Activated T-helper 17 cell treated with anti-CD3 and anti-CD28 coated beads, Interleukin-2, amount 50 U/mL, for 72 hours (primary cell): ENCODE results near the gene PAK1. TPM values are rescaled to one million over a fixed set of nuclear protein-coding genes. Genes with fewer than 3 reads are reported as not detected.

Experiments
- ATAC-seq: fragments of 150-1000 bp; cut with Tn5 transposase; replicated peaks from 2 replicates; pipeline ENCODE4 v1.10.0; 2021; ENCODE audit warnings: mild to moderate bottlenecking, moderate library complexity
- H3K27ac Mint-ChIP-seq: one replicate; pipeline ENCODE4 v1.8.0; 2022; ENCODE audit warnings: mixed read lengths
- H3K27me3 Mint-ChIP-seq: one replicate; pipeline ENCODE4 v1.8.0; 2022; ENCODE audit warnings: mixed read lengths
- H3K36me3 Mint-ChIP-seq: one replicate; pipeline ENCODE4 v1.8.0; 2022; ENCODE audit warnings: low read depth, mild to moderate bottlenecking, mixed read lengths
- H3K4me1 Mint-ChIP-seq: one replicate; pipeline ENCODE4 v1.8.0; 2022; ENCODE audit warnings: mixed read lengths
- H3K4me3 Mint-ChIP-seq: one replicate; pipeline ENCODE4 v1.8.0; 2022; ENCODE audit warnings: mild to moderate bottlenecking, mixed read lengths
- H3K9me3 Mint-ChIP-seq: one replicate; pipeline ENCODE4 v1.8.0; 2022; ENCODE audit warnings: mixed read lengths
- total RNA-seq, 2 donors: library from RNA; stranded (reverse); gene quantifications; one replicate each; pipeline ENCODE4 v1.2.3, GENCODE V29; 2022

Gene PAK1
- total RNA-seq: 10 to 100 TPM; 26.2 to 42.0 TPM

GRCh38 chr11:77473801-77474683, at the start of gene PAK1:
Gene PAK1 (minus strand): TSS chr11:77474094. CDS start chr11:77392520, 81,574 bp downstream.
- H3K36me3 Mint-ChIP-seq: no peaks in the 10 kb centered on the region
- H3K27ac Mint-ChIP-seq: peak within 1 kb of the TSS; percentile 79
- H3K9me3 Mint-ChIP-seq: no peaks in the 10 kb centered on the region
- H3K4me3 Mint-ChIP-seq: peak within 1 kb of the TSS; percentile 76
- ATAC-seq: peak; percentile 73
- H3K27me3 Mint-ChIP-seq: peaks cover 3% of the 10 kb centered on the region
- peaks cover 3% of the 10 kb centered on the region for H3K4me1 Mint-ChIP-seq

- no peaks in the 10 kb centered on the region for H3K4me1 Mint-ChIP-seq
- no peak overlapping the region for H3K4me3 Mint-ChIP-seq
- H3K9me3 Mint-ChIP-seq: no peaks in the 10 kb centered on the region
- H3K27ac Mint-ChIP-seq: no peak overlapping the region
- ATAC-seq: no peak
- H3K36me3 Mint-ChIP-seq: no peaks in the 10 kb centered on the region
- peaks cover 3% of the 10 kb centered on the region for H3K27me3 Mint-ChIP-seq
Measured at GRCh38 chr11:77522215-77522614, 48.3 kb upstream of the PAK1 start.

GRCh38 chr11:77519847-77520246, 46.0 kb upstream of the PAK1 start:
- ATAC-seq: no peak
- H3K36me3 Mint-ChIP-seq: no peaks in the 10 kb centered on the region
- no peaks in the 10 kb centered on the region for H3K4me1 Mint-ChIP-seq
- H3K27ac Mint-ChIP-seq: no peak overlapping the region
- H3K27me3 Mint-ChIP-seq: peaks cover 3% of the 10 kb centered on the region
- no peak overlapping the region for H3K4me3 Mint-ChIP-seq
- no peaks in the 10 kb centered on the region for H3K9me3 Mint-ChIP-seq

- ATAC-seq: no peak
- Mint-ChIP-seq H3K27ac (no peak overlapping the region), H3K4me1 (no peaks in the 10 kb centered on the region), H3K4me3 (no peak overlapping the region), H3K9me3 (no peaks in the 10 kb centered on the region), H3K36me3 (no peaks in the 10 kb centered on the region), H3K27me3 (peaks cover 3% of the 10 kb centered on the region)
Measured at GRCh38 chr11:77518471-77518870, 44.6 kb upstream of the PAK1 start.

- Mint-ChIP-seq H3K27ac (no peak overlapping the region), H3K27me3 (peaks cover 3% of the 10 kb centered on the region), H3K36me3 (no peaks in the 10 kb centered on the region), H3K4me1 (no peaks in the 10 kb centered on the region), H3K9me3 (no peaks in the 10 kb centered on the region), H3K4me3 (no peak overlapping the region)
- ATAC-seq: no peak
Measured at GRCh38 chr11:77517753-77518152, 43.9 kb upstream of the PAK1 start.

GRCh38 chr11:77517226-77517625, 43.3 kb upstream of the PAK1 start:
- ATAC-seq: no peak
- H3K27ac Mint-ChIP-seq: no peak overlapping the region
- peaks cover 3% of the 10 kb centered on the region for H3K27me3 Mint-ChIP-seq
- no peak overlapping the region for H3K4me3 Mint-ChIP-seq
- no peaks in the 10 kb centered on the region for H3K4me1 Mint-ChIP-seq
- H3K36me3 Mint-ChIP-seq: no peaks in the 10 kb centered on the region
- no peaks in the 10 kb centered on the region for H3K9me3 Mint-ChIP-seq

GRCh38 chr11:77515483-77515882, 41.6 kb upstream of the PAK1 start:
- no peaks in the 10 kb centered on the region for H3K4me1 Mint-ChIP-seq
- H3K4me3 Mint-ChIP-seq: no peak overlapping the region
- no peak for ATAC-seq
- H3K27ac Mint-ChIP-seq: no peak overlapping the region
- H3K36me3 Mint-ChIP-seq: no peaks in the 10 kb centered on the region
- peaks cover 3% of the 10 kb centered on the region for H3K27me3 Mint-ChIP-seq
- H3K9me3 Mint-ChIP-seq: no peaks in the 10 kb centered on the region

GRCh38 chr11:77515063-77515462, 41.2 kb upstream of the PAK1 start:
- Mint-ChIP-seq H3K9me3 (no peaks in the 10 kb centered on the region), H3K27me3 (peaks cover 3% of the 10 kb centered on the region), H3K27ac (no peak overlapping the region), H3K4me3 (no peak overlapping the region), H3K4me1 (no peaks in the 10 kb centered on the region), H3K36me3 (no peaks in the 10 kb centered on the region)
- ATAC-seq: no peak

GRCh38 chr11:77512092-77512491, 38.2 kb upstream of the PAK1 start:
- H3K4me1 Mint-ChIP-seq: no peaks in the 10 kb centered on the region
- no peaks in the 10 kb centered on the region for H3K36me3 Mint-ChIP-seq
- no peaks in the 10 kb centered on the region for H3K9me3 Mint-ChIP-seq
- no peak overlapping the region for H3K27ac Mint-ChIP-seq
- ATAC-seq: no peak
- no peak overlapping the region for H3K4me3 Mint-ChIP-seq
- no peaks in the 10 kb centered on the region for H3K27me3 Mint-ChIP-seq

GRCh38 chr11:77510851-77511250, 37.0 kb upstream of the PAK1 start:
- no peaks in the 10 kb centered on the region for H3K9me3 Mint-ChIP-seq
- no peaks in the 10 kb centered on the region for H3K36me3 Mint-ChIP-seq
- H3K4me3 Mint-ChIP-seq: no peak overlapping the region
- H3K27ac Mint-ChIP-seq: no peak overlapping the region
- peaks cover 6% of the 10 kb centered on the region for H3K27me3 Mint-ChIP-seq
- no peaks in the 10 kb centered on the region for H3K4me1 Mint-ChIP-seq
- ATAC-seq: no peak

GRCh38 chr11:77510095-77510494, 36.2 kb upstream of the PAK1 start:
- Mint-ChIP-seq H3K9me3 (no peaks in the 10 kb centered on the region), H3K4me1 (no peaks in the 10 kb centered on the region), H3K27me3 (peaks cover 13% of the 10 kb centered on the region), H3K36me3 (no peaks in the 10 kb centered on the region), H3K27ac (no peak overlapping the region), H3K4me3 (no peak overlapping the region)
- ATAC-seq: no peak

- H3K36me3 Mint-ChIP-seq: no peaks in the 10 kb centered on the region
- ATAC-seq: no peak
- no peak overlapping the region for H3K27ac Mint-ChIP-seq
- no peaks in the 10 kb centered on the region for H3K4me1 Mint-ChIP-seq
- H3K27me3 Mint-ChIP-seq: peaks cover 13% of the 10 kb centered on the region
- no peak overlapping the region for H3K4me3 Mint-ChIP-seq
- no peaks in the 10 kb centered on the region for H3K9me3 Mint-ChIP-seq
Measured at GRCh38 chr11:77508019-77508418, 34.1 kb upstream of the PAK1 start.

- ATAC-seq: no peak
- Mint-ChIP-seq H3K36me3 (no peaks in the 10 kb centered on the region), H3K27me3 (peaks cover 13% of the 10 kb centered on the region), H3K27ac (no peak overlapping the region), H3K9me3 (no peaks in the 10 kb centered on the region), H3K4me1 (no peaks in the 10 kb centered on the region), H3K4me3 (no peak overlapping the region)
Measured at GRCh38 chr11:77506857-77507256, 33.0 kb upstream of the PAK1 start.

- no peak overlapping the region for H3K27ac Mint-ChIP-seq
- no peaks in the 10 kb centered on the region for H3K9me3 Mint-ChIP-seq
- H3K27me3 Mint-ChIP-seq: peaks cover 15% of the 10 kb centered on the region
- no peak for ATAC-seq
- no peaks in the 10 kb centered on the region for H3K4me1 Mint-ChIP-seq
- no peak overlapping the region for H3K4me3 Mint-ChIP-seq
- no peaks in the 10 kb centered on the region for H3K36me3 Mint-ChIP-seq
Measured at GRCh38 chr11:77505956-77506355, 32.1 kb upstream of the PAK1 start.

GRCh38 chr11:77503006-77503405, 29.1 kb upstream of the PAK1 start:
- Mint-ChIP-seq H3K4me3 (no peak overlapping the region), H3K27ac (no peak overlapping the region), H3K9me3 (no peaks in the 10 kb centered on the region), H3K27me3 (peaks cover 25% of the 10 kb centered on the region), H3K4me1 (no peaks in the 10 kb centered on the region), H3K36me3 (no peaks in the 10 kb centered on the region)
- no peak for ATAC-seq
